Caco-2 (cell line): ENCODE measurements around the gene PDE4D. TPM values are rescaled to one million over a fixed set of nuclear protein-coding genes. Genes with fewer than 3 reads are reported as not detected.

Source experiments
- BruUV-seq: library from RNA; stranded (reverse); fragments of 400-500 nt; replicated peaks from 2 replicates; lab custom pipeline; 2021; lab: Mats Ljungman, UMichigan
- CTCF ChIA-PET: fragments of 300-600 bp; sonication (Branson Sonifier 250); formaldehyde crosslinking; loops from one replicate; lab custom pipeline; 2022; ENCODE audit warnings: antibody characterized with exemption; lab: Charles Lee
- POLR2A ChIA-PET: fragments of 300-600 bp; sonication (Branson Sonifier 250); formaldehyde crosslinking; loops from one replicate; lab custom pipeline; 2022; ENCODE audit warnings: antibody characterized with exemption; lab: Charles Lee
- DNase-seq, 2 experiments: peaks; one replicate each; pipeline versions ENCODE4 v3.0.0 to v3.0.0-alpha.2; 2020 to 2022
- H3K27me3 ChIP-seq: replicated peaks from 2 replicates; pipeline ENCODE4 v1.6.0; 2011; ENCODE audit warnings: low read length; ENCODE audit not compliant: control insufficient read depth, insufficient read depth
- H3K36me3 ChIP-seq: 2 replicates; pipeline ENCODE4 v1.5.1; 2011; ENCODE audit warnings: low read length; ENCODE audit not compliant: control insufficient read depth, insufficient read depth
- H3K4me1 ChIP-seq: fragments of 250-450 bp; sonication (Bioruptor Pico); 2 replicates; pipeline ENCODE4 v1.5.1; 2020; ENCODE audit warnings: mild to moderate bottlenecking
- H3K4me3 ChIP-seq: 2 replicates; pipeline ENCODE4 v1.5.1; 2011; ENCODE audit warnings: low read depth, mild to moderate bottlenecking, control low read depth, low read length
- H3K9me3 ChIP-seq: fragments of 250-450 bp; sonication (Bioruptor Pico); 2 replicates; pipeline ENCODE4 v1.5.1; 2020; ENCODE audit warnings: mild to moderate bottlenecking, moderate library complexity
- H3K27ac Mint-ChIP-seq: one replicate; pipeline ENCODE4 v1.8.0; 2022; ENCODE audit warnings: mixed read lengths; ENCODE audit not compliant: unreplicated experiment
- H3K27me3 Mint-ChIP-seq: one replicate; pipeline ENCODE4 v1.8.0; 2022; ENCODE audit warnings: mixed read lengths; ENCODE audit not compliant: insufficient read depth, unreplicated experiment
- H3K36me3 Mint-ChIP-seq: one replicate; pipeline ENCODE4 v1.8.0; 2022; ENCODE audit warnings: mild to moderate bottlenecking, mixed read lengths; ENCODE audit not compliant: insufficient read depth, unreplicated experiment
- H3K4me1 Mint-ChIP-seq: one replicate; pipeline ENCODE4 v1.8.0; 2022; ENCODE audit warnings: low read depth, mixed read lengths; ENCODE audit not compliant: unreplicated experiment
- H3K4me3 Mint-ChIP-seq: one replicate; pipeline ENCODE4 v1.8.0; 2022; ENCODE audit warnings: mild to moderate bottlenecking, moderate library complexity, mixed read lengths; ENCODE audit not compliant: unreplicated experiment
- H3K9me3 Mint-ChIP-seq: one replicate; pipeline ENCODE4 v1.8.0; 2022; ENCODE audit warnings: mixed read lengths; ENCODE audit not compliant: unreplicated experiment
- intact Hi-C: fragments of 100-400 bp; cut with micrococcal nuclease; formaldehyde crosslinking; loops from one replicate; pipeline ENCODE4 v1.10.0; 2022; ENCODE audit not compliant: unreplicated experiment
- total RNA-seq: library from RNA; stranded (reverse); gene quantifications from 2 replicates; pipeline ENCODE4 v1.2.3, GENCODE V29; 2022
- TF ChIP-seq, protein P1 (sequence below), 2 experiments: fragments of 200-600 bp in 1 of 2; IDR thresholded peaks; 1 replicate in 1 of 2; 2 replicates in 1 of 2; pipeline versions ENCODE4 v1.5.1 to v1.8.0; 2011 to 2022; ENCODE audit warnings: antibody characterized with exemption in 1 of 2, control low read depth in 1 of 2, inconsistent platforms in 1 of 2, low read depth in 1 of 2, low read length in 1 of 2, mild to moderate bottlenecking in 1 of 2, moderate library complexity in 1 of 2; ENCODE audit not compliant: insufficient read depth in 1 of 2, severe bottlenecking in 1 of 2, unreplicated experiment in 1 of 2

Gene PDE4D
- total RNA-seq, 1 experiment from 2014 or later, result 89.8 TPM

DNA sequence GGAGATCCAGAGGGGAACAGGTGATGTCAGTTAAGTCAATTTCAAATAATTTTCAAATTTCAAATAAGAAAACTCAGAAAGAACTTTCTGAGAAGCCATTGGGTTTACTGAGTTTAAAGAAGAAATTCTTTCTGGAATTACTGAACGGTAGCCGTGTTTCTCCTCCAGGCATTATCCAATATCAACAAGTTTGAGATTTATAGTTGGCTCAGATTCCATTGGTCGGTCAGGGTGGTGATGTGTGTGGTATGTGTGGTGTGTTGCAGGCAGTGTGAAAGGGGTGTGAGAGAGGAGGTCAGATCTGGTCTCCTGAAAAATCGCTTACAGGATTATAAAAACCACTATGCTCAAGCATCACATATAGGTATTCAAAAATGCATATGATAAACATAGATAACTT lies 60.1 kb downstream of the PDE4D start:
- intact Hi-C loops, result no loop called here

DNA sequence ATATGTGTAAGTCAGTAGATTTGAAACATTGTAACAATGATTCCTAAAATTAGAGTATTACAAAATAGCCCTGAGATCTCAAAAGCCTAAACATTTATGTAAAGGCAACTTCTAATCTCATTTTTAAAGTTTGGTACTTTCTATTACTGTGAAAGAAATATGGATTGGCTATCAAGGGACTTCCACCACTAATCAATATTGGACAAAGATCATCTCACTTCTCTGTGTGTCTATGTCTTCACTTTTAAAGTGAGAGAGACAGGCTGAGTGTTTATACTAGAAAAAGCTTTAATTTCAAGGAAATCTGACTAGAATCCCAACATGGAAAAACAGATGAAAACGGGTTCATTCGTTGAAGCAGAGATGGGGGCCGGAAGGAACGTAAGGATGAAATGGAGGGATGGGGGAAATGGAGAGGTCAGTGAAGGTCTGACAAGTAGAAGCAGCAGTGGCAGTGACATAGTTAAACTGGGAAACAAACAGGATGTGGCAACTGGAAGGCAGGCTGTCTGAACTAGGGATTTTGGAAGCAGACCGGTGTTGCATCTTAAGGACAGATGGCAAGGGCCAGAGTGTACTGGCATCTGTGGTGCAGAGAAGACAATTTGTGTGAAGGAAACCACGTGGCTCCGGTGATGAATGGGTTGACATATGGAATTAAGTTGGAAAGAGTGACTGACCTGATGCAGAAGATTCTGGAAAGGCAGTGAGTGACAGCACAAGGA lies 60.8 kb downstream of the PDE4D start:
- Histone ChIP-seq H3K36me3 (no peaks in the 10 kb centered on the region), H3K9me3 (no peaks in the 10 kb centered on the region), H3K4me1 (no peaks in the 10 kb centered on the region), H3K4me3 (no peak overlapping the region), H3K27me3 (no peaks in the 10 kb centered on the region)
- H3K36me3 Mint-ChIP-seq, result no peaks in the 10 kb centered on the region
- intact Hi-C loops, result no loop called here
- no peaks in the 10 kb centered on the region for H3K4me1 Mint-ChIP-seq
- TF ChIP-seq, protein P1, sequence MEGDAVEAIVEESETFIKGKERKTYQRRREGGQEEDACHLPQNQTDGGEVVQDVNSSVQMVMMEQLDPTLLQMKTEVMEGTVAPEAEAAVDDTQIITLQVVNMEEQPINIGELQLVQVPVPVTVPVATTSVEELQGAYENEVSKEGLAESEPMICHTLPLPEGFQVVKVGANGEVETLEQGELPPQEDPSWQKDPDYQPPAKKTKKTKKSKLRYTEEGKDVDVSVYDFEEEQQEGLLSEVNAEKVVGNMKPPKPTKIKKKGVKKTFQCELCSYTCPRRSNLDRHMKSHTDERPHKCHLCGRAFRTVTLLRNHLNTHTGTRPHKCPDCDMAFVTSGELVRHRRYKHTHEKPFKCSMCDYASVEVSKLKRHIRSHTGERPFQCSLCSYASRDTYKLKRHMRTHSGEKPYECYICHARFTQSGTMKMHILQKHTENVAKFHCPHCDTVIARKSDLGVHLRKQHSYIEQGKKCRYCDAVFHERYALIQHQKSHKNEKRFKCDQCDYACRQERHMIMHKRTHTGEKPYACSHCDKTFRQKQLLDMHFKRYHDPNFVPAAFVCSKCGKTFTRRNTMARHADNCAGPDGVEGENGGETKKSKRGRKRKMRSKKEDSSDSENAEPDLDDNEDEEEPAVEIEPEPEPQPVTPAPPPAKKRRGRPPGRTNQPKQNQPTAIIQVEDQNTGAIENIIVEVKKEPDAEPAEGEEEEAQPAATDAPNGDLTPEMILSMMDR (IDR thresholded peaks at IDR 0.05; ENCODE audit: insufficient read depth in 1 of 2, low read depth in 1 of 2, low read length in 1 of 2, severe bottlenecking in 1 of 2, unreplicated experiment in 1 of 2), result no peak
- peaks cover 20% of the 10 kb centered on the region for H3K27me3 Mint-ChIP-seq
- no peak overlapping the region for H3K4me3 Mint-ChIP-seq
- CTCF ChIA-PET, result no interaction called here
- no TSS peak for BruUV-seq
- POLR2A ChIA-PET, result no interaction called here
- no peak for DNase-seq
- no peak overlapping the region for H3K27ac Mint-ChIP-seq
- no peaks in the 10 kb centered on the region for H3K9me3 Mint-ChIP-seq

More for the DNA sequence above, 60.1 kb downstream of the PDE4D start:
- no peaks in the 10 kb centered on the region for H3K9me3 Mint-ChIP-seq
- peaks cover 20% of the 10 kb centered on the region for H3K27me3 Mint-ChIP-seq
- no peaks in the 10 kb centered on the region for H3K36me3 Mint-ChIP-seq
- BruUV-seq, result no TSS peak
- no peaks in the 10 kb centered on the region for H3K4me1 ChIP-seq
- H3K36me3 ChIP-seq, result no peaks in the 10 kb centered on the region
- ChIA-PET POLR2A (no interaction called here), CTCF (no interaction called here)
- TF ChIP-seq, protein P1 (IDR thresholded peaks at IDR 0.05; ENCODE audit: insufficient read depth in 1 of 2, low read depth in 1 of 2, low read length in 1 of 2, severe bottlenecking in 1 of 2, unreplicated experiment in 1 of 2), result no peak
- H3K9me3 ChIP-seq, result no peaks in the 10 kb centered on the region
- no peak for DNase-seq
- H3K27ac Mint-ChIP-seq, result no peak overlapping the region
- H3K4me1 Mint-ChIP-seq, result no peaks in the 10 kb centered on the region
- no peak overlapping the region for H3K4me3 Mint-ChIP-seq
- H3K27me3 ChIP-seq, result no peaks in the 10 kb centered on the region
- H3K4me3 ChIP-seq, result no peak overlapping the region

DNA sequence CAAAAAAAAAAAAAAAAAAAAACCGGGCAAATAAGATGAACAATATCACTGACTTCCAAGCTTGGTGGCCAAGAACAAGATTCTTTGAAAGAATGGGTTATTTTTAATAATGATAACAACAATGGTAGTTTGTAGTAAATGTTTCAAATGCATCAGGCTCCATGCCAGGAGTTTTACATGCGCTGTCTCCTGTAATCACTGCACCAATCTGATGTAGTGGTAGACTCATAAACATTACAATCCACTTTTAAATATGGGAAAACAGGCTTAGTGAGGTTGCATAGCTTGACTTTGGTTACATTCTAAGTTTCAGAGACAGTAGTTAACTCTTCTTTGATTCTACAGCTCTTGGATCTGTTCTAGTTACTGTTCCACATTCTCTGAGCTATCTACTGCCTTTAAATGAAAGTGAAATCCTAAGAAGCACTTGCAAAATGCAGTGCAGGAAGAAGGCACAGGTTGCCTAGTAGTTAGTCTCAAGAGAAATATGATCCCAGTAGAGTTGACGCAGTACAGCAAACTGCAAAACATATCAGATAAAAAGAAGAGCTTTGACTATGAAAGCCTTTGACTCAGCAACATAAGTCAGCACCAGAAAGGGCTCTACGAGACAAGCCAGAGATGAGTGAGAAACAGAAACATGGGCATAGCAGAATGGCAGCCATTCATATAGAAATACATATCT lies 62.1 kb downstream of the PDE4D start:
- no peak overlapping the region for H3K27ac Mint-ChIP-seq

More for the DNA sequence above, 62.1 kb downstream of the PDE4D start:
- Mint-ChIP-seq H3K4me1 (no peaks in the 10 kb centered on the region), H3K4me3 (no peak overlapping the region), H3K27me3 (peaks cover 16% of the 10 kb centered on the region), H3K36me3 (no peaks in the 10 kb centered on the region), H3K9me3 (no peaks in the 10 kb centered on the region)
- Histone ChIP-seq H3K27me3 (no peaks in the 10 kb centered on the region), H3K9me3 (no peaks in the 10 kb centered on the region), H3K4me3 (no peak overlapping the region), H3K4me1 (no peaks in the 10 kb centered on the region), H3K36me3 (no peaks in the 10 kb centered on the region)
- intact Hi-C loops, result no loop called here
- TF ChIP-seq, protein P1 (IDR thresholded peaks at IDR 0.05; ENCODE audit: insufficient read depth in 1 of 2, low read depth in 1 of 2, low read length in 1 of 2, severe bottlenecking in 1 of 2, unreplicated experiment in 1 of 2), result no peak
- no peak for DNase-seq
- CTCF ChIA-PET, result no interaction called here
- POLR2A ChIA-PET, result no interaction called here
- BruUV-seq, result no TSS peak
